SK-N-MC (cell line): ENCODE measurements around the gene SREBF1.

Experiments used
- EZH2 ChIP-seq: fragments of 200-600 bp; sonication (generic); IDR thresholded peaks from one replicate; pipeline ENCODE4 v1.6.1; 2017; ENCODE audit warnings: antibody characterized with exemption
- POLR2AphosphoS5 ChIP-seq: IDR thresholded peaks from 2 replicates; pipeline ENCODE4 v1.6.1; 2012; ENCODE audit warnings: mild to moderate bottlenecking, low read depth, low read length, borderline replicate concordance

DNA sequence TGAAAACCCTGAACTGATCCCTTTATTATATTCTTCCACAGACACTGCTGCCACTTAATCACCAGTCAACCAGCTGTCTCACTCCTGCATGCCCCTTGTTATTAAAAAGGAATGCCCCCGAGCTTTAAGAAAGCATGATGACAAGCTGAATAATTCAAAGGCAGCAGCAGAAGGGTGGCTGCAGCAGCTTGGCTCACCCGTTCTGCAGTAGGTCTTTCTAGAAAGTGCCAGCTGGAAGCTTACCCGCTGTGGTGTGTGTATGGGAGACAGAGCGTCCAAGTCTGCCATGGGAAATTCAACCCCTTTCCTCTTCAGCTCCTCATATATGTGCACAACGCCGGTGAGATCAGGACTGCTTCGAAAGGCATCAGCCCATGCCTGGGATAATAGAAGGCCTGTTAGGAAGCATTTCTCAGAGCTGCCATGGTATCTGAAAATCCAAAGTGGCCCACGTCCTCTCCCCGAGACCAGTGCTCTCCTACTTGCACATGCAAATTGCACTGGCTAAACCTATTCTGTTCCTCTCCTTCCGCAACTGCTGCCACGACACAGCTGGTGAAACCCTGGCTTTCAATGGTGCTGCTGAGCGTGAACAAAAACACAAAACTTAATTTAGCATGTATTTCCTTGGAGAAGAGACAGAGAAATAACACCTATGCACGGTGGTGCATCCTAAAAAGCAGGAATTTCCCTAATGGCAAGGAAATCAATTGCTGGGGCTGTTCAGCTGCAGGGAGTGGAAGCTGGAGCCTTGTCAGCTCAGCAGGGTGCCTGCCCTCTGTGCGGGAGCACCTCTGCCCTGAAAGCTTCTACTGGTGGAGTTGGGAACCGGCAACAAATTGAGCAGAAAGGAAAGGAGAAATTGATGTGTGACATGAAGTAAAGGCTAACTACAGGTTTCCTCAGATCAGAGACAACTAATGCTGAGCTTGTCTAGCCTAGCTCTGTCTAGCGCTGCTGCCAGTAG is 47.9 kb upstream of the SREBF1 start:
- no peak for TF ChIP-seq EZH2
- no peak for TF ChIP-seq POLR2AphosphoS5
